OCI-M1 (cell line): ENCODE measurements around the gene MCOLN1.
A peak's percentile ranks its signal among the peaks of the same experiment; 100 is the strongest.

ENCODE experiments used
- DNase-seq: peaks from one replicate; lab custom pipeline; 2025; lab: John Stamatoyannopoulos, UW

The MCOLN1 gene

GRCh38 chr19:7522072-7522922 is at the start of gene MCOLN1:
Gene MCOLN1, plus strand, starts transcription at chr19:7522624. Its CDS starts 127 bp downstream, at chr19:7522751.
- DNase-seq: peak; percentile 97

GRCh38 chr19:7475665-7476064 is 46.8 kb upstream of the MCOLN1 start:
- DNase-seq: no peak

- DNase-seq: no peak
Measured at GRCh38 chr19:7476241-7476640, 46.2 kb upstream of the MCOLN1 start.

- DNase-seq: no peak
Measured at GRCh38 chr19:7476777-7477494, 45.5 kb upstream of the MCOLN1 start.

GRCh38 chr19:7477758-7478157 is 44.7 kb upstream of the MCOLN1 start:
- no peak for DNase-seq

GRCh38 chr19:7478173-7478842 is 44.1 kb upstream of the MCOLN1 start:
- DNase-seq: no peak

- no peak for DNase-seq
Measured at GRCh38 chr19:7478843-7479227, 43.6 kb upstream of the MCOLN1 start.

GRCh38 chr19:7480222-7480969 is 42.0 kb upstream of the MCOLN1 start:
- no peak for DNase-seq

- no peak for DNase-seq
Measured at GRCh38 chr19:7480970-7481255, 41.5 kb upstream of the MCOLN1 start.

- DNase-seq: no peak
Measured at GRCh38 chr19:7482584-7483439, 39.6 kb upstream of the MCOLN1 start.

GRCh38 chr19:7483720-7484201 is 38.7 kb upstream of the MCOLN1 start:
- peak; percentile 69 for DNase-seq

- no peak for DNase-seq
Measured at GRCh38 chr19:7486923-7487322, 35.5 kb upstream of the MCOLN1 start.

- peak; percentile 80 for DNase-seq
Measured at GRCh38 chr19:7488736-7489353, 33.6 kb upstream of the MCOLN1 start, which contains the start of gene PEX11G. Gene PEX11G, minus strand, starts transcription at chr19:7489035. Its CDS starts 25 bp downstream, at chr19:7489010.

GRCh38 chr19:7489609-7490044 is 32.8 kb upstream of the MCOLN1 start:
- no peak for DNase-seq

GRCh38 chr19:7492142-7492541 is 30.3 kb upstream of the MCOLN1 start:
- peak; percentile 28 for DNase-seq

GRCh38 chr19:7492558-7492957 is 29.9 kb upstream of the MCOLN1 start:
- DNase-seq: no peak

GRCh38 chr19:7494416-7495098 is 27.9 kb upstream of the MCOLN1 start:
- no peak for DNase-seq

- peak; percentile 10 for DNase-seq
Measured at GRCh38 chr19:7497292-7497691, 25.1 kb upstream of the MCOLN1 start.

- DNase-seq: no peak
Measured at GRCh38 chr19:7500811-7501450, 21.5 kb upstream of the MCOLN1 start.
